HG03139 (cell line): ENCODE data around the gene OR2J2.
"Not testable (repeated sequence)": the region's sequence is repeated elsewhere in the genome, so short reads cannot be mapped to it uniquely, and the experiment has no call there.

ENCODE experiments used
- ATAC-seq: cut with Tn5 transposase; IDR thresholded peaks from one replicate; pipeline ENCODE4 v1.9.1; 2021; ENCODE audit not compliant: unreplicated experiment

OR2J2 gene

GRCh38 chr6:29218056-29218455 lies 47.3 kb downstream of the OR2J2 start:
- ATAC-seq, result not testable (repeated sequence)
